Stimulated activated effector memory CD8-positive, alpha-beta T cell treated with anti-CD3 and anti-CD28 coated beads, Interleukin-12 subunit alpha, Interleukin-12 subunit beta, amount 100 ng/mL, for 72 hours (primary cell): Measurements from ENCODE around the gene PALM.
A peak's percentile ranks its signal among the peaks of the same experiment; 100 is the strongest.
"Not testable (repeated sequence)": the region's sequence is repeated elsewhere in the genome, so short reads cannot be mapped to it uniquely, and the experiment has no call there.

Source experiments
- ATAC-seq: fragments of 150-1000 bp; cut with Tn5 transposase; 2 replicates; pipeline ENCODE4 v1.10.0; 2021
- DNase-seq, 2 donors: peaks; one replicate each; pipeline ENCODE4 v3.0.0; 2021 to 2022; ENCODE audit warnings: low spot score in 2 of 2
- H3K27ac Mint-ChIP-seq: one replicate; pipeline ENCODE4 v1.8.0; 2022; ENCODE audit warnings: mild to moderate bottlenecking, mixed read lengths
- H3K36me3 Mint-ChIP-seq: one replicate; pipeline ENCODE4 v1.8.0; 2022; ENCODE audit warnings: mild to moderate bottlenecking, mixed read lengths
- H3K4me1 Mint-ChIP-seq: one replicate; pipeline ENCODE4 v1.8.0; 2022; ENCODE audit warnings: mixed read lengths
- H3K4me3 Mint-ChIP-seq: one replicate; pipeline ENCODE4 v1.8.0; 2022; ENCODE audit warnings: mild to moderate bottlenecking, mixed read lengths
- H3K9me3 Mint-ChIP-seq: one replicate; pipeline ENCODE4 v1.8.0; 2022; ENCODE audit warnings: mixed read lengths

Gene PALM

DNA sequence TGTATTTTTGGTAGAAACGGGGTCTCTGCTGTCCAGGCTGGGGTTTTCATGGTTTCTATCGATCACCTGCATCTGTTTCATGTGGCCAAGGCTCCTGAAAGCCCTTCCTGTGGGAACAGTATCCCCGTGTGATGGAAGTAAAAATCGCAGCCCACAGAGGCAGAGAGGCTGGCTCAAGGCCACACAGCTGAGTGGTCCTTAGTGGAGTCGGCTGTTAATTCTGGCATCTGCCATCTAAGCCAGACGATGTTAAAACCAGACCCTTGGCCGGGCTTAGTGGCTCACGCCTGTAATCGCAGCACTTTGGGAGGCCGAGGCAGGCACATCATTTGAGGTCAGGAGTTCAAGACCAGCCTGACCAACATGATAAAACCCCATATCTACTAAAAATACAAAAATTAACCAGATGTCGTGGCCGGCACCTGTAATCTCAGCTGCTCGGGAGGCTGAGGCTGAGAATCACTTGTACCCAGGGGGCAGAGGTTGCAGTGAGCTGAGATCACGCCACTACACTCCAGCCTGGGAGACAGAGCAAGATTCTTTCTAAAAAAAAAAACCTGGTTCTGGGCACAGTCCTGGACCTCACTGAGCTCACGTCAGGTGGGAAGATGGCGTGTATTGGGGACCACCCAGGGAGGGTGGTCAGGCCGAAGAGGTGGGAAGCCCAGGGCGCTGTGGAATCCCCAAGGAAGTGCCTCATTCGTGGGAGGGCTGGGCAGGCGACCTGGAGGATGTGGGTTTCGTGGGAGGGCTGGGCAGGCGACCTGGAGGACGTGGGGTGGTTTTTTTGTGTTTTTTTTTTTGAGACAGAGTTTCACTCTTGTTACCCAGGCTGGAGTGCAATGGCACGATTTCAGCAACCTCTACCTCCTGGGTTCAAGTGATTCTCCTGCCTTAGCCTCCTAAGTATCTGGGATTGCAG is 23.7 kb downstream of the PALM start:
- H3K36me3 Mint-ChIP-seq: no peaks in the 10 kb centered on the region
- peak overlapping the region; percentile 76 for H3K27ac Mint-ChIP-seq
- H3K4me1 Mint-ChIP-seq: peaks cover 21% of the 10 kb centered on the region
- no peak overlapping the region for H3K4me3 Mint-ChIP-seq
- DNase-seq (no peak), ATAC-seq (no peak)
- H3K9me3 Mint-ChIP-seq: no peaks in the 10 kb centered on the region

DNA sequence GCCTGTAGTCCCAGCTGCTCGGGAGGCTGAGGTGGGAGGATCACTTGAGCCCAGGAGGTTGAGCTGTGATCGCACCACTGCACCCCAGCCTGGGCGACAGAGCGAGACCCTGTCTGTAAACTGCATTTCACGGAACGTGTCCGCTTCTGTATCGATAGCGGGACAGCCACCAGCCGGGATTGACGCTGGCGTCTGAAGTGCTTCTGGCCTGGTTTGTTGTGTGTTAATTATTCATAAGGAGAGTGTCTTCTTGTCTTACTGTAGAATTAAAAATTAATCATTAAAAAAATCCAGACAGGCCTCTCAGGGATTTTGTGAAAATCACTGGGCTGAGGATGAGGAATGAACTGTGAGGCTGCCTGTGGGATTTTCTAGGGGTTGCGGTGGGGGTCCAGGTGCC is 26.0 kb downstream of the PALM start:
- ATAC-seq: no peak
- peaks cover 21% of the 10 kb centered on the region for H3K4me1 Mint-ChIP-seq
- H3K9me3 Mint-ChIP-seq: no peaks in the 10 kb centered on the region
- no peaks in the 10 kb centered on the region for H3K36me3 Mint-ChIP-seq
- no peak overlapping the region for H3K27ac Mint-ChIP-seq
- DNase-seq: no peak
- H3K4me3 Mint-ChIP-seq: no peak overlapping the region

DNA sequence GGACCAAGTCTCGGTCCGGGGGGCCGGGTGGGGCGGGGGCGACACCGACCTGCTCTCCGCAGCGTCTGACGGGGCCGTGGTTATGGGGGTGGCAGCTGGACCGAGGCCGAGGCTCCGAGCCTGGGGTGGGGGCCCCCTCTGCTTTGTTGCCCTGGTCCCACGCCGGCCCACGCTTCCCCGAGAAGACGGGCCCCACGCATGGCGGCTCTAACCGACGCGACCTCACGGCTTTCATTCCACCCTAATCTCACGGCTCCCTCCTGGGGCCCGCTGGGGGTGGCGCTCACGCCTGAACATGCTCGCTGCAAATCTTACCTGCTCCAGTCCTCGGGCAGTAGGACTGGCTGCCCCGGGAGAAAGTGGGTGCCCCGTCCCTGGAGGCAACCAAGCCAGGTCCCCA is 27.4 kb downstream of the PALM start:
- H3K9me3 Mint-ChIP-seq: no peaks in the 10 kb centered on the region
- DNase-seq (no peak), ATAC-seq (no peak)
- H3K36me3 Mint-ChIP-seq: no peaks in the 10 kb centered on the region
- H3K4me3 Mint-ChIP-seq: no peak overlapping the region
- H3K27ac Mint-ChIP-seq: no peak overlapping the region
- peaks cover 21% of the 10 kb centered on the region for H3K4me1 Mint-ChIP-seq

DNA sequence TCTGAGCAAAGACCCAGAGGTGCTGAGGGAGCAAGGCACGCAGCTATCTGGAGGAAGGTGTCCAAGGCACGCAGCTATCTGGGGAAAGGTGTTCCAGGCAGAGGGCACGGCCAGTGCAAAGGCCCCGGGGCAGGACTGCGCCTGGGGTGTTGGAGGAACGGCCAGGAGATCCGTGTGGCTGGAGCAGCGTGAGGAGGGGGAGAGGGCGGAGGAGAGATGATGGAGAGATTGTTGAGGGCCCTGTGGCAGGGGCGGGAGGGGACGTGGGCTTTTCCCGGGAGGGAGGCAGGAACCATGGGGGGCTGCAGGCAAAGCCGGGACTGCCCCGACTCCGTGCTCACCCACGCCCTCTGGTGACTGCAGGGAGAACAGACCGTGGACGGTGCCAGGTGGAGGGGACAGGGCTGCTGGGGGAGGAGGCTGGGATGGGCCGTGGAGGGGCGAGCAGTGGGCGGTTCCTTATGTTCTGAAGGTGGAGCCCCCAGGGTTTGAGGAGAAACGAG is 28.9 kb downstream of the PALM start:
- no peak overlapping the region for H3K27ac Mint-ChIP-seq
- no peak overlapping the region for H3K4me3 Mint-ChIP-seq
- H3K9me3 Mint-ChIP-seq: no peaks in the 10 kb centered on the region
- H3K4me1 Mint-ChIP-seq: peaks cover 17% of the 10 kb centered on the region
- H3K36me3 Mint-ChIP-seq: no peaks in the 10 kb centered on the region
- DNase-seq (peak; percentile 50 to 78), ATAC-seq (peak; percentile 74)

DNA sequence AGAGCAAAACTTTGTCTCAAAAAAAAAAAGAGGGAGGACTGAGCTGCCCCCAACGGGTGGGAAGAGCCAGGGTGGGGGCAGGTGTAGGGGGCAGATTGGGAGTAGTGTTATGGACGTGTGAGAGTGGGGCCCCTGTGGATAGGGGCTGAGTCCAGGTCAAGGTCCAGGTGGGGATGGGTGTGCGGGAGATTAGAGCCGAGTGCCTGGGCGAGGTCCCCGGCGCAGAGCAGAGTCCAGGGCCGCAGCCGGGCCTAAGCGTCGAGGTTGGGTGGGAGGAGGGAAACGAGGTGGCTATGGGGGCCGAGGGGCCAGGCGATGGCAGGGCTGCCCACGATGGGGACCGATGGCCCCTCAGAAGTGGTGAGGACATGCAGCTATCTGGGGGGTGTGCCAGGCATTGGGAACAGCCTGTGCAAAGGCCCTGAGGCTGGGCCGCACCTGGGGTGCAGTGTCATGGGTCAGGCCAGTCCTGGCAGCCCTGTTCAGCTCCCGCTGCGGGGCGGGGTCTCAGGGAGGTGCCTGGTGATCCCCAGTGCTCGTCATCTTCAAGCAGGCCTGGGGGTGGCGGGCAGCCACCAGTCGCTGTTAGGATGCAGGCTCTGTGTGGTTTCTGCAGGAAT is 29.9 kb downstream of the PALM start:
- no peaks in the 10 kb centered on the region for H3K36me3 Mint-ChIP-seq
- no peaks in the 10 kb centered on the region for H3K9me3 Mint-ChIP-seq
- peaks cover 7% of the 10 kb centered on the region for H3K4me1 Mint-ChIP-seq
- no peak overlapping the region for H3K4me3 Mint-ChIP-seq
- DNase-seq (no peak), ATAC-seq (no peak)
- H3K27ac Mint-ChIP-seq: no peak overlapping the region

GRCh38 chr19:739998-740715 is 31.4 kb downstream of the PALM start:
- Mint-ChIP-seq H3K4me1 (no peaks in the 10 kb centered on the region), H3K27ac (no peak overlapping the region), H3K36me3 (no peaks in the 10 kb centered on the region), H3K9me3 (no peaks in the 10 kb centered on the region), H3K4me3 (no peak overlapping the region)
- ATAC-seq (no peak), DNase-seq (no peak)

GRCh38 chr19:740816-741505 is 32.2 kb downstream of the PALM start:
- DNase-seq, H3K36me3 Mint-ChIP-seq, H3K9me3 Mint-ChIP-seq, H3K27ac Mint-ChIP-seq, H3K4me3 Mint-ChIP-seq, H3K4me1 Mint-ChIP-seq, ATAC-seq: not testable (repeated sequence)

GRCh38 chr19:741506-742131 is 32.9 kb downstream of the PALM start:
- Mint-ChIP-seq H3K4me1 (no peaks in the 10 kb centered on the region), H3K9me3 (no peaks in the 10 kb centered on the region), H3K36me3 (no peaks in the 10 kb centered on the region), H3K4me3 (no peak overlapping the region), H3K27ac (no peak overlapping the region)
- DNase-seq: no peak
- ATAC-seq: peak; percentile 33

DNA sequence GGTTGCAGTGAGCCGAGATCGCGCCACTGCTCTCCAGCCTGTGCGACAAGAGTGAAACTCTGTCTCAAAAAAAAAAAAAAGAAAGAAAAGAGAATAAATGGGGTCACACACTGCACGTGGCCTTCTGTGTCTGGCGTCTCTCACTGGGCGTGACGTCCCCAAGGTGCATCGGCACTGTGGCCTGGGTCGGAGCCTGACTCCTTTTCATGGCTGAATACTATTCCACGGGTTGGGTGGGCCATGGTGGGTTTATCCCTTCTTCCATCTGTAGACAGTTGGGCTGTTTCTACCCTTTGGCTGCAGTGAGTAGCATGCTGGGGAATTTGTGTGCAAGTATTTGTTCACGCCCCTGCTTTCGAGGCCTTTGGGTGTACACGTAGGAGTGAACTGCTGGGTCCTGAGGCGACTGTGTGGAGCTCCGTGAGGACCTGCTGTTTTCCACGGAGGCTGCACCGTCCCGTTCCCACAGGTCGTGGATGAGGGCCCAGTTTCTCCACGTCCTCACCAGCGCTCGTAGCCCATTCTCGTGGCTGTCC is 33.9 kb downstream of the PALM start:
- no peak for DNase-seq
- Mint-ChIP-seq H3K27ac (no peak overlapping the region), H3K36me3 (no peaks in the 10 kb centered on the region), H3K4me1 (no peaks in the 10 kb centered on the region), H3K9me3 (no peaks in the 10 kb centered on the region), H3K4me3 (no peak overlapping the region)
- ATAC-seq: no peak

GRCh38 chr19:743168-743687 is 34.5 kb downstream of the PALM start:
- Mint-ChIP-seq H3K4me3 (no peak overlapping the region), H3K27ac (no peak overlapping the region), H3K4me1 (no peaks in the 10 kb centered on the region), H3K36me3 (no peaks in the 10 kb centered on the region), H3K9me3 (no peaks in the 10 kb centered on the region)
- ATAC-seq (no peak), DNase-seq (no peak)

- H3K27ac Mint-ChIP-seq, DNase-seq, H3K4me1 Mint-ChIP-seq, H3K9me3 Mint-ChIP-seq, H3K4me3 Mint-ChIP-seq, ATAC-seq, H3K36me3 Mint-ChIP-seq: not testable (repeated sequence)
Measured at GRCh38 chr19:745138-745537, 36.4 kb downstream of the PALM start.

- H3K9me3 Mint-ChIP-seq: no peaks in the 10 kb centered on the region
- no peak for DNase-seq
- no peak for ATAC-seq
- no peak overlapping the region for H3K4me3 Mint-ChIP-seq
- no peaks in the 10 kb centered on the region for H3K36me3 Mint-ChIP-seq
- no peaks in the 10 kb centered on the region for H3K4me1 Mint-ChIP-seq
- H3K27ac Mint-ChIP-seq: no peak overlapping the region
Measured at GRCh38 chr19:746208-746819, 37.6 kb downstream of the PALM start.

- H3K4me3 Mint-ChIP-seq: no peak overlapping the region
- no peaks in the 10 kb centered on the region for H3K36me3 Mint-ChIP-seq
- no peak for DNase-seq
- no peaks in the 10 kb centered on the region for H3K9me3 Mint-ChIP-seq
- no peaks in the 10 kb centered on the region for H3K4me1 Mint-ChIP-seq
- ATAC-seq: no peak
- no peak overlapping the region for H3K27ac Mint-ChIP-seq
Measured at GRCh38 chr19:746956-747355, 38.2 kb downstream of the PALM start.
